HG03135 (cell line): ENCODE data around the gene COL11A2.

ENCODE experiments used
- ATAC-seq: cut with Tn5 transposase; IDR thresholded peaks from one replicate; pipeline ENCODE4 v1.9.1; 2021; ENCODE audit warnings: mild to moderate bottlenecking, moderate library complexity; ENCODE audit not compliant: unreplicated experiment

Gene COL11A2

DNA sequence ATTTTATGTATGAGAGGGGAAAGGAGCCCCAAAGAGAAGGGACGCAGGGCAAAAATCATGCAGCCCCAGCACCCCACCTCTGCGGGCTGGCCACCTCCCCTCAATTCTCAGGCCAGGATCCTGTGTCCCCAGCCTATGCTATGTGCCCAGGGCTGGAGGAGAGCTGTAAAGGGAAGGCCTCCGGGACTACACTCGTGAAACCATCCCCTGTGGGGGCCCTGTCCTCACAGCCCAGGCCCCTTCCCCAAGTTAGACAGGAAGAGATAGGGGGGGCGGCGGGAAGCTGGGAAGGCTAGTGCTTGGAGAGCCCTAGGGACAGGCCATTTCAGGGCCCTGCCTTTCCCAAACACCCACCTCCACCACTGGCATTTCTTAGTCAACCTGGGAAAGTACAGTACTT is 1.4 kb upstream of the COL11A2 start:
- no peak for ATAC-seq

- ATAC-seq: no peak
Measured at GRCh38 chr6:33192671-33193602, 670 bp upstream of the COL11A2 start.

- ATAC-seq: no peak
Measured at GRCh38 chr6:33191383-33192104, 723 bp downstream of the COL11A2 start.

DNA sequence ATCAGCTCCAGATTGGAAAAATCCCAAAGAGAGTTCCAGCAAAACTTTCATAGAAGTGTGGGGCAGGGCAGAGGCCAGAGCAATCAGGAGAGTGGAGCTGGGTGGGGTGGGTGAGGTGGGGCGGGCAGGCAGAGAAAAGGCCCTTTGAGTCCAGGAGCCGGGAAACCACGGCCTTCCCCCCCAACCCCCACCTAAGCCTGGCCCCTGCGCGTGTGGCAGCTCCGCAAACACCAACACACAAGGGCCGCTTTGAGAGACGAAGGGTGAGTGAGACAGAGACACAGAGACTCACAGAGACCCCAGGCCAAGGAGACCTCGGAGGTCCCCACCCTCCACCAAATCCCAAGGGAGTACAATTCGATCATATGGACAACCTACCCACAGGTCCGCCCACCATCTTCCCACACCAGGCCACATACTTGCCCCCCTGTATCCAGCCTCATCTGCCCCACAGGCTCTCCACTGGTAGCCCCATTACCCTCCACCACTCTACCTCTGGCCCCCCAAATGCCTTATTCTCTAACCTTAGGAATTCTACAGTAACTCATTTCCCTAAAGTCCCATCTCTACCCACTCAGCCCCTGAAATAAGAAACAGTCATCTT is 1.7 kb downstream of the COL11A2 start:
- no peak for ATAC-seq

DNA sequence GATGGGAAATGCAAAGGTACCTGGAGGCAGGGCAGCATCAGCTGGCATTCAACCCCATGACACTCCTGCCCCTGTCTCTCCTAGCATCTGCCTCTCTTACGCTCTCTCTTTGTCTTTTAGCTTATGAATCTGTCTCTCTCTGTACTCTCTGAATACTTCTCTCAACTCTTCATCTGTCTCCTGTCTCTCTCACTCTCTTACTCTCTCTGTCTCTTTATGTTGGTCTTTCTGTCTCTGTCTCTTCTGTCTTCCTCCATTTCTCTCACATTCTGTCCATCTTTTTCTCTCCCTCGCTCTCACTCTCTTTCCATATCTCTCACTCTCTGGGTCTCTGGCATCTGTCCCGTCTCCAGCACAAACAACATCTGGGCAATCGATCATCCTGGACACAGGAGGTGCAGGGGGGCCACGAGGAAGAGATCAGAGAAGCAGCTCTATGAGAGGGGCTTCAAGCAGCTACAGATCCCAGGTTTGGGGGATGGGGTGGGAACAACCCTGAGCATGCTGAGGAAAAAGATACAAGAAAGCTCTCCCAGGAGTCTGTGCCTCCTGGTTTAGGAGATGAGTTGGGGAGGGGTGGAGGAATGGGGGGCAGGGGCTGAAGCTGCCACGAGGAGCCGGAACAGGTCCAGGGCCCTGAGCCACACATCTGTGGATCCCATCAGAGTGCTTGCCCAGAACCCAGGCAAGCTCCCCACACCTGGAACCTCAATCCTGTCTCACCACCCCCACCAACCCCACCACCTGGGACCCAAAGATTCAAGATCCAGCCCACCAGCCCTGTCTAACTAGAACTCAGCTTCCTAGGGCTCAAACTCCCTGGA is 2.4 kb downstream of the COL11A2 start:
- no peak for ATAC-seq

- no peak for ATAC-seq
Measured at GRCh38 chr6:33189164-33189563, 3.1 kb downstream of the COL11A2 start.

DNA sequence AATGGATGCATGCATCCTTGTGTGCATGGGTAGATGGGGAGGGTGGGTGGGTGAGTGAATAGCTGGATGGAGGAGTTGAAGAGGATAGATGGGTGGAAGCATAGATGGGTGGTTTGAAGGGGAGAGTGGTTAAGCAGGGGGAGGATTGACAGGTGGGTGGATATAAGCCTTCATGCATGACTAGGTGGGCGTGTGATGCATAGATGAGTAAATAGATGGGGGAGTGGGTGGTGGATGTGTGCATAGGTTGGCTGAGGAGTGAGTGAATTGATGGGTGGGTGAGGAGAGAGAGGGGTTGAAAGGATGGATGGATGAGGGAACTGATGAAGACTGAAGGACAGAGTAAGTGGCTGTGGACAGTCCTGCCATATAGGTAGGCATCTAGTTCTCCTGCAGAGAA is 4.5 kb downstream of the COL11A2 start:
- no peak for ATAC-seq

- ATAC-seq: no peak
Measured at GRCh38 chr6:33185654-33186187, 6.5 kb downstream of the COL11A2 start.

DNA sequence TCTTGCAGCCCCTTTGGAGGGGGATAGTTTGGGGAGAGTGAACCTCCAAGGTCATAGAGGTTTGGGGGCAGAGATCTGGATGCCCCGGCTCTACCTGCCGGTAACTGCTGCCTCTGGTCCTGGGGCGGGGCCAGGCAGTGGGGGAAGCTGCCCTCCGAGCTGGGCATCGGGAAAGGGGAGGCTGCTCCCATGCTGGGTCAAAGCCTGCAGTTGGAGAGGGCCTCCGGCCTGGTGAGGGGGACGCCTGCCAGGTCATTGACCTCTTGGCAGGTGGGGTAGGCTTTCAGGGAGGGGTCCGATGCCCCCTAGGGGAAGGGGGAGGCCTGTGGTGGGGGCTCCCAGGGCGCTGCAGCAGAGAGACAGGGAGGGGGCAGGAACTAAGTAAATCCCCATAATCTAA is 7.1 kb downstream of the COL11A2 start:
- ATAC-seq: no peak

- ATAC-seq: no peak
Measured at GRCh38 chr6:33183071-33183683, 9.1 kb downstream of the COL11A2 start.

GRCh38 chr6:33181141-33181540 is 11.1 kb downstream of the COL11A2 start:
- no peak for ATAC-seq

GRCh38 chr6:33178755-33179475 is 13.4 kb downstream of the COL11A2 start:
- no peak for ATAC-seq

DNA sequence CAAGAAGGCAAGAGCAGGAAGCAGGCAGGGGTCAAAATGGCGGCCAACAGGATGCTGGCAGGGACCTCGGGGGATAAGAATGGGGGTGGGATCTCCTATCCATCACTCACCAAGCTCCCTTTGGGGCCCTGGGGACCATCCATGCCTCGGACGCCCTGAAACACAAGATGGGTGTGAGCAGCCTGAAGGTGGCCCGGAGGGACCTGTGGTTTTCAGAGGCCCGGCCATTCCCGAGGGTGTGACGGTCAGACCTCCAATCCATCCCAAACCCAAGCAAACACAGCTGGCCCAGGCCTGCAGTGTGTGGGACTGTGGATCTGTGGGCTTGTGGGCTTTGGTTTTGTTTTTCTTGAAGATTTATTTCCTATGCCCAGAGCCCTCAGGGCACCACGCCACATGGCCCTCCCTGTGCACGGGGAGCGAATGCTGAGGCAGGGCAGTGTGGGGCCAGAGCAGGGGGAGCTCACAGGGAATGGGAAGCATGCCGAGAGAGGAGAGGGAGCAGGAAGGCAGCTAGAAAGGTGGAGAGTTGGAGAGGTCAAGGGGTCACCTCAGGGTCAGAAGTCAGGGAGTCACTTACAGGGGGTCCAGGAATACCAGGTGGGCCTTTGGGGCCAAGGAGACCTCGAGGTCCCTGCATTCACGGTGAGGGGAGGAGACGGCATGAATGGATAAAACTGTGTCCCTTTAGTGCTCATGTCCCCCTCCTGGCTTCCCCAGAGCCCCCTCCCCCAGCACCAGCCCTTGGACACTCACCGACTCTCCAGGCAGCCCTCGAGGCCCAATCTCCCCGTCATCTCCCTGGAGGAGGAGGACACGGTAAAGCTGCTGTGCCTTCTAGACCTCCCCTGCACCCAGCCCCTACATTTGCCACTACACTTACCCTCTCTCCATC is 14.5 kb downstream of the COL11A2 start:
- ATAC-seq: no peak

GRCh38 chr6:33176906-33177305 is 15.4 kb downstream of the COL11A2 start:
- no peak for ATAC-seq

GRCh38 chr6:33175436-33176069 is 16.7 kb downstream of the COL11A2 start:
- ATAC-seq: no peak

DNA sequence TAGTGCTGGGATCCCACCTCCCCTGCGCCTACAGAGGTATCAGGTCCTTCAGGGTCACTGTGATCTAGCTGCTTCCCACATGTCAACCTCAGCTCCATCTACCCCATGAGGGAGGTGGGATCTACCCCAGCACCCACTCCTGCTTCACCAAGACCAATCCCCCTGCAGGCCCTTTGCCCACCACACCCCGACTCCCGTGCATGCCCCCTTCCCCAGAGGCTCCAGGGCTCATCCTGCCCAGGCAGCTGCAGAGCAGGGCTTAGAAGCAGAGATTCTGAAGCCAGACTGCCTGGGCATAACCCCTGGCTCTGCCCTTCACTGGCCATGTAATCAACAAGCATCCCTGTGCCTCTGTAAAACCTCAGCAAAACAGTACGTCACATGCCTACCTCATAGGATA is 17.5 kb downstream of the COL11A2 start:
- ATAC-seq: no peak

- ATAC-seq: no peak
Measured at GRCh38 chr6:33173535-33174180, 18.6 kb downstream of the COL11A2 start.
